ENCODE data around the gene ECEL1.

The ECEL1 gene

GRCh38 chr2:232477751-232478510 is 9.7 kb downstream of the ECEL1 start:
- Histone ChIP-seq H3K9me3 (ENCODE audit: control insufficient read depth, low read depth, low read length) (no peaks in the 10 kb centered on the region), H3K27ac (ENCODE audit: low read length) (no peak overlapping the region), H3K36me3 (ENCODE audit: control insufficient read depth, low read depth, low read length) (no peaks in the 10 kb centered on the region), H3K4me1 (ENCODE audit: control insufficient read depth, low read depth, low read length) (no peaks in the 10 kb centered on the region), H3K9ac (ENCODE audit: low read length) (no peak overlapping the region), H3K4me3 (ENCODE audit: low read length) (no peak overlapping the region), H3K27me3 (ENCODE audit: control insufficient read depth, insufficient read depth, low read length) (peaks cover 9% of the 10 kb centered on the region)

- Histone ChIP-seq H3K36me3 (ENCODE audit: control insufficient read depth, low read depth, low read length) (no peaks in the 10 kb centered on the region), H3K4me1 (ENCODE audit: control insufficient read depth, low read depth, low read length) (no peaks in the 10 kb centered on the region), H3K4me3 (ENCODE audit: low read length) (no peak overlapping the region), H3K27me3 (ENCODE audit: control insufficient read depth, insufficient read depth, low read length) (peaks cover 9% of the 10 kb centered on the region), H3K27ac (ENCODE audit: low read length) (no peak overlapping the region), H3K9ac (ENCODE audit: low read length) (no peak overlapping the region), H3K9me3 (ENCODE audit: control insufficient read depth, low read depth, low read length) (no peaks in the 10 kb centered on the region)
Measured at GRCh38 chr2:232476791-232477190, 10.8 kb downstream of the ECEL1 start.

- H3K4me1 ChIP-seq (ENCODE audit: control insufficient read depth, low read depth, low read length) = no peaks in the 10 kb centered on the region
- H3K36me3 ChIP-seq (ENCODE audit: control insufficient read depth, low read depth, low read length) = no peaks in the 10 kb centered on the region
- no peak overlapping the region for H3K27ac ChIP-seq (ENCODE audit: low read length)
- no peak overlapping the region for H3K9ac ChIP-seq (ENCODE audit: low read length)
- H3K9me3 ChIP-seq (ENCODE audit: control insufficient read depth, low read depth, low read length) = no peaks in the 10 kb centered on the region
- H3K4me3 ChIP-seq (ENCODE audit: low read length) = no peak overlapping the region
- H3K27me3 ChIP-seq (ENCODE audit: control insufficient read depth, insufficient read depth, low read length) = peaks cover 9% of the 10 kb centered on the region
Measured at GRCh38 chr2:232476045-232476444, 11.6 kb downstream of the ECEL1 start.

- peaks cover 9% of the 10 kb centered on the region for H3K27me3 ChIP-seq (ENCODE audit: control insufficient read depth, insufficient read depth, low read length)
- no peaks in the 10 kb centered on the region for H3K9me3 ChIP-seq (ENCODE audit: control insufficient read depth, low read depth, low read length)
- H3K4me1 ChIP-seq (ENCODE audit: control insufficient read depth, low read depth, low read length) = no peaks in the 10 kb centered on the region
- no peak overlapping the region for H3K27ac ChIP-seq (ENCODE audit: low read length)
- no peaks in the 10 kb centered on the region for H3K36me3 ChIP-seq (ENCODE audit: control insufficient read depth, low read depth, low read length)
- H3K4me3 ChIP-seq (ENCODE audit: low read length) = no peak overlapping the region
- no peak overlapping the region for H3K9ac ChIP-seq (ENCODE audit: low read length)
Measured at GRCh38 chr2:232473467-232473890, 14.2 kb downstream of the ECEL1 start.

GRCh38 chr2:232466221-232466620 is 21.4 kb downstream of the ECEL1 start:
- no peak overlapping the region for H3K27ac ChIP-seq (ENCODE audit: low read length)
- no peaks in the 10 kb centered on the region for H3K4me1 ChIP-seq (ENCODE audit: control insufficient read depth, low read depth, low read length)
- H3K27me3 ChIP-seq (ENCODE audit: control insufficient read depth, insufficient read depth, low read length) = no peaks in the 10 kb centered on the region
- no peaks in the 10 kb centered on the region for H3K36me3 ChIP-seq (ENCODE audit: control insufficient read depth, low read depth, low read length)
- no peak overlapping the region for H3K4me3 ChIP-seq (ENCODE audit: low read length)
- no peak overlapping the region for H3K9ac ChIP-seq (ENCODE audit: low read length)
- H3K9me3 ChIP-seq (ENCODE audit: control insufficient read depth, low read depth, low read length) = no peaks in the 10 kb centered on the region

- H3K9me3 ChIP-seq (ENCODE audit: control insufficient read depth, low read depth, low read length) = no peaks in the 10 kb centered on the region
- no peaks in the 10 kb centered on the region for H3K27me3 ChIP-seq (ENCODE audit: control insufficient read depth, insufficient read depth, low read length)
- no peaks in the 10 kb centered on the region for H3K36me3 ChIP-seq (ENCODE audit: control insufficient read depth, low read depth, low read length)
- no peak overlapping the region for H3K9ac ChIP-seq (ENCODE audit: low read length)
- no peak overlapping the region for H3K4me3 ChIP-seq (ENCODE audit: low read length)
- no peaks in the 10 kb centered on the region for H3K4me1 ChIP-seq (ENCODE audit: control insufficient read depth, low read depth, low read length)
- no peak overlapping the region for H3K27ac ChIP-seq (ENCODE audit: low read length)
Measured at GRCh38 chr2:232465061-232465460, 22.6 kb downstream of the ECEL1 start.

GRCh38 chr2:232464544-232464885 is 23.1 kb downstream of the ECEL1 start:
- Histone ChIP-seq H3K36me3 (ENCODE audit: control insufficient read depth, low read depth, low read length) (no peaks in the 10 kb centered on the region), H3K9ac (ENCODE audit: low read length) (no peak overlapping the region), H3K9me3 (ENCODE audit: control insufficient read depth, low read depth, low read length) (no peaks in the 10 kb centered on the region), H3K27ac (ENCODE audit: low read length) (no peak overlapping the region), H3K4me3 (ENCODE audit: low read length) (no peak overlapping the region), H3K27me3 (ENCODE audit: control insufficient read depth, insufficient read depth, low read length) (no peaks in the 10 kb centered on the region), H3K4me1 (ENCODE audit: control insufficient read depth, low read depth, low read length) (no peaks in the 10 kb centered on the region)

- Histone ChIP-seq H3K4me3 (ENCODE audit: low read length) (no peak overlapping the region), H3K36me3 (ENCODE audit: control insufficient read depth, low read depth, low read length) (no peaks in the 10 kb centered on the region), H3K27ac (ENCODE audit: low read length) (no peak overlapping the region), H3K4me1 (ENCODE audit: control insufficient read depth, low read depth, low read length) (no peaks in the 10 kb centered on the region), H3K9me3 (ENCODE audit: control insufficient read depth, low read depth, low read length) (no peaks in the 10 kb centered on the region), H3K27me3 (ENCODE audit: control insufficient read depth, insufficient read depth, low read length) (no peaks in the 10 kb centered on the region), H3K9ac (ENCODE audit: low read length) (no peak overlapping the region)
Measured at GRCh38 chr2:232463701-232464543, 23.7 kb downstream of the ECEL1 start.

GRCh38 chr2:232460171-232460570 is 27.5 kb downstream of the ECEL1 start:
- Histone ChIP-seq H3K9ac (ENCODE audit: low read length) (no peak overlapping the region), H3K4me1 (ENCODE audit: control insufficient read depth, low read depth, low read length) (no peaks in the 10 kb centered on the region), H3K36me3 (ENCODE audit: control insufficient read depth, low read depth, low read length) (no peaks in the 10 kb centered on the region), H3K9me3 (ENCODE audit: control insufficient read depth, low read depth, low read length) (no peaks in the 10 kb centered on the region), H3K4me3 (ENCODE audit: low read length) (no peak overlapping the region), H3K27me3 (ENCODE audit: control insufficient read depth, insufficient read depth, low read length) (no peaks in the 10 kb centered on the region), H3K27ac (ENCODE audit: low read length) (no peak overlapping the region)

- no peaks in the 10 kb centered on the region for H3K9me3 ChIP-seq (ENCODE audit: control insufficient read depth, low read depth, low read length)
- H3K36me3 ChIP-seq (ENCODE audit: control insufficient read depth, low read depth, low read length) = no peaks in the 10 kb centered on the region
- no peak overlapping the region for H3K27ac ChIP-seq (ENCODE audit: low read length)
- H3K27me3 ChIP-seq (ENCODE audit: control insufficient read depth, insufficient read depth, low read length) = no peaks in the 10 kb centered on the region
- no peak overlapping the region for H3K4me3 ChIP-seq (ENCODE audit: low read length)
- no peak overlapping the region for H3K9ac ChIP-seq (ENCODE audit: low read length)
- no peaks in the 10 kb centered on the region for H3K4me1 ChIP-seq (ENCODE audit: control insufficient read depth, low read depth, low read length)
Measured at GRCh38 chr2:232459419-232460035, 28.1 kb downstream of the ECEL1 start.

GRCh38 chr2:232458661-232459418 is 28.8 kb downstream of the ECEL1 start:
- Histone ChIP-seq H3K36me3 (ENCODE audit: control insufficient read depth, low read depth, low read length) (no peaks in the 10 kb centered on the region), H3K4me3 (ENCODE audit: low read length) (no peak overlapping the region), H3K27ac (ENCODE audit: low read length) (no peak overlapping the region), H3K27me3 (ENCODE audit: control insufficient read depth, insufficient read depth, low read length) (no peaks in the 10 kb centered on the region), H3K9ac (ENCODE audit: low read length) (no peak overlapping the region), H3K4me1 (ENCODE audit: control insufficient read depth, low read depth, low read length) (no peaks in the 10 kb centered on the region), H3K9me3 (ENCODE audit: control insufficient read depth, low read depth, low read length) (no peaks in the 10 kb centered on the region)
